Heart left ventricle (tissue), 16 donors: ENCODE measurements around the gene HMG20A. TPM values are rescaled to one million over a fixed set of nuclear protein-coding genes. Genes with fewer than 3 reads are reported as not detected.

Experiments used
- ATAC-seq, 4 donors: fragments of 200-7000 bp; cut with Tn5 transposase; one replicate each; pipeline ENCODE4 v1.9.1; 2020 to 2022; ENCODE audit warnings: moderate library complexity in 4 of 4, mild to moderate bottlenecking in 3 of 4, moderate number of reproducible peaks in 1 of 4
- DNase-seq, 5 donors: peaks; one replicate each; pipeline ENCODE4 v3.0.0-alpha.2; 2020
- H3K27ac ChIP-seq, 12 donors: fragments of 200-600 bp; sonication (generic) in 4 of 12; one replicate each; pipeline versions ENCODE4 v1.5.0 to v1.8.0; 2016 to 2022; ENCODE audit warnings: mild to moderate bottlenecking in 2 of 12
- H3K27me3 ChIP-seq, 9 donors: fragments of 200-600 bp; sonication (generic) in 2 of 9; one replicate each; pipeline versions ENCODE4 v1.5.1 to v1.8.0; 2016 to 2022; ENCODE audit warnings: mild to moderate bottlenecking in 3 of 9
- H3K36me3 ChIP-seq, 9 donors: fragments of 200-600 bp; sonication (generic) in 2 of 9; one replicate each; pipeline versions ENCODE4 v1.5.0 to v1.8.0; 2018 to 2022; ENCODE audit warnings: mild to moderate bottlenecking in 2 of 9
- H3K4me1 ChIP-seq, 12 donors: fragments of 200-600 bp; sonication (generic) in 4 of 12; one replicate each; pipeline versions ENCODE4 v1.5.0 to v1.8.0; 2016 to 2022; ENCODE audit warnings: mild to moderate bottlenecking in 3 of 12
- H3K4me3 ChIP-seq, 12 donors: fragments of 200-600 bp; sonication (generic) in 4 of 12; one replicate each; pipeline versions ENCODE4 v1.5.0 to v1.8.0; 2017 to 2022; ENCODE audit warnings: mild to moderate bottlenecking in 9 of 12, moderate library complexity in 4 of 12
- H3K9me3 ChIP-seq, 12 donors: fragments of 200-600 bp; sonication (generic) in 4 of 12; one replicate each; pipeline versions ENCODE4 v1.5.0 to v1.8.0; 2016 to 2022; ENCODE audit warnings: mild to moderate bottlenecking in 1 of 12
- POLR2A ChIP-seq, 2 donors: fragments of 450-650 bp; IDR thresholded peaks; one replicate each; pipeline ENCODE4 v1.6.1; 2017; ENCODE audit warnings: antibody characterized with exemption in 2 of 2, mild to moderate bottlenecking in 2 of 2, moderate library complexity in 2 of 2
- WGBS, 4 donors: extraction: QIAGEN DNeasy Blood & Tissue Kit in 2 of 4; methylation state at CpG; one replicate each; pipeline versions ENCODE4 v1.1.5 to v1.1.7; 2013 to 2018; 5-methylcytosine and 5-hydroxymethylcytosine counted together
- intact Hi-C, 10 donors: fragments of 100-400 bp; cut with DNase I; formaldehyde crosslinking; loops; one replicate each; pipeline versions ENCODE4 v1.11.1 to v1.14.2; 2022
- polyA plus RNA-seq, 2 donors: library from polyadenylated mRNA; stranded (reverse); fragments of 200-250 nt; gene quantifications; one replicate each; pipeline ENCODE4 v1.2.3, GENCODE V29; 2013
- total RNA-seq, 9 donors: library from RNA; depleted of rRNA in 2 of 9; stranded (reverse); fragments of >200 nt in 2 of 9; fragmentation: NEBNext Ultra II Directional in 3 of 9; extraction: Animal tissue kit (Norgen Biotek cat#: 25700) in 3 of 9; gene quantifications; one replicate each; pipeline versions ENCODE4 v1.1.0 to v1.2.4, GENCODE V29; 2016 to 2023
- TF ChIP-seq, protein P1 (sequence below), 12 donors: fragments of 200-600 bp; sonication (generic) in 4 of 12; IDR thresholded peaks; one replicate each; pipeline versions ENCODE4 v1.5.0 to v1.8.0; 2018 to 2022; ENCODE audit warnings: antibody characterized with exemption in 12 of 12, mild to moderate bottlenecking in 5 of 12
- donor health status: ischemic (EF 13 %, LVEDD 7.1; RV severe dilation, severe dysfunction).
- donor health status: healthy with polysubstance abuse.
- donor health status: DM: no; HTN: yes; CAD: no.
- donor health status: DM: no; HTN: no; CAD: no.
- donor health status: ischemic (EF 25% LVEDD 6.9; RV normal size, moderate dysfunction).
- donor health status: ischemic (EF 25% LVEDD 5.7; RV mildly dilated, moderate dysfunction).
- donor health status: healthy.
- donor health status: DM: yes; HTN: yes; CAD: no.
- donor health status: ischemic (EF 35%, LVEDD 5.7; RV mildly dilated, moderate dysfunction).
- donor health status: nonischemic (EF 11% LVEDD 7.7; RV severe dilation, severe dysfunction).
- donor health status: DM: yes; HTN: yes; CAD: no.
- donor health status: PGD.
- donor health status: ischemic (EF 29% LVEDD 5.4; RV normal size, mild dysfunction).
- donor health status: nonischemic (EF 23%, LVEDD 6.1; RV moderate dilation, normal function).

HMG20A gene
- total and polyA plus RNA-seq, 11 donors: 14.8 to 54.1 (median 32.0) TPM

DNA sequence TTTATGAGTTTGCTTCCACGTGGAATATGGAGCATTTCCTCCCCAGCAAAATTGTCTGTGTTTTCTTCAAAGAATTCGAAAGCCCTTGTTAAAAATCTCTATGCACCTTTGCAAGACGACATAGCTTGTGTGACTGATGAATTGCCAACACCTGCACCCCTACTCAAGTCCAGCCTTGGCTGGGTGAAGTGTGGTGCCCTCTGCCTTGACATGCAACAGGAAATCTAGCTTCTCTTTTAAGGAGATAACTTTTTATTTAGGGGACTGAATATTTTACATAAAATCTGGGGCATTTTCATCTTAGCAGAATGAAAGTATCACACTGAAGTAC lies 647 bp downstream of the HMG20A start:
- peak overlapping the region; percentile 34 to 95 (median 89) for H3K4me3 ChIP-seq
- no peaks in the 10 kb centered on the region for H3K36me3 ChIP-seq
- no peaks in the 10 kb centered on the region for H3K9me3 ChIP-seq
- no peaks in the 10 kb centered on the region for H3K27me3 ChIP-seq
- 0 to 3% (median 1%) methylated on average over 3 of the region's 3 CpGs for WGBS, 4 donors
- no peak for DNase-seq
- intact Hi-C loops: loop anchor here in 6 of 10 donors (2.0 to 5.0 kb wide), 5 partner anchors 36 to 235 kb away; no protein-coding TSS in a partner anchor
- H3K27ac ChIP-seq: peak overlapping the region in 11 of 12 donors; percentile 91 to 98 (median 95)
- no peak for TF ChIP-seq POLR2A (IDR thresholded peaks at IDR 0.05)
- TF ChIP-seq, protein P1, sequence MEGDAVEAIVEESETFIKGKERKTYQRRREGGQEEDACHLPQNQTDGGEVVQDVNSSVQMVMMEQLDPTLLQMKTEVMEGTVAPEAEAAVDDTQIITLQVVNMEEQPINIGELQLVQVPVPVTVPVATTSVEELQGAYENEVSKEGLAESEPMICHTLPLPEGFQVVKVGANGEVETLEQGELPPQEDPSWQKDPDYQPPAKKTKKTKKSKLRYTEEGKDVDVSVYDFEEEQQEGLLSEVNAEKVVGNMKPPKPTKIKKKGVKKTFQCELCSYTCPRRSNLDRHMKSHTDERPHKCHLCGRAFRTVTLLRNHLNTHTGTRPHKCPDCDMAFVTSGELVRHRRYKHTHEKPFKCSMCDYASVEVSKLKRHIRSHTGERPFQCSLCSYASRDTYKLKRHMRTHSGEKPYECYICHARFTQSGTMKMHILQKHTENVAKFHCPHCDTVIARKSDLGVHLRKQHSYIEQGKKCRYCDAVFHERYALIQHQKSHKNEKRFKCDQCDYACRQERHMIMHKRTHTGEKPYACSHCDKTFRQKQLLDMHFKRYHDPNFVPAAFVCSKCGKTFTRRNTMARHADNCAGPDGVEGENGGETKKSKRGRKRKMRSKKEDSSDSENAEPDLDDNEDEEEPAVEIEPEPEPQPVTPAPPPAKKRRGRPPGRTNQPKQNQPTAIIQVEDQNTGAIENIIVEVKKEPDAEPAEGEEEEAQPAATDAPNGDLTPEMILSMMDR (IDR thresholded peaks at IDR 0.05): no peak
- H3K4me1 ChIP-seq: peaks cover 3 to 65% (median 48%) of the 10 kb centered on the region in 12 donors
- ATAC-seq: no peak

DNA sequence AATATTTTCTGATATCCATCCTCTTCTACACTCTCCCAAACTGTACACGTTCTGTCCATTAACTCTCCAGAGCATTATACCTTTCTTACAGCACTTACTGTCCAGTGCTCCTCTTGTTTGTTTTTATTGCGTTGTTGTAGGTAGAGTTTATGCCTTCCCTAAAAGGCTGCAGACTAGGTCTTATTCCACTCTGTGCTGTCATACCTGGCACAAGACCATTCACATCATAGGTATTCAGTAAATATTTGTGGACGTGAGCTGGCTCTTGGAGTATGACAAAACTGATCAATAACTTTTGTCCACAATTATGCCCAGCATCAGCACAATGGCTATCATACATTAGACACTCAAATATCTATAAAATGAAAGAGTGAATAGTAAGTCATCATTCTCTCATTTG lies 4.4 kb downstream of the HMG20A start:
- no peak for TF ChIP-seq POLR2A (IDR thresholded peaks at IDR 0.05)
- TF ChIP-seq, protein P1 (IDR thresholded peaks at IDR 0.05): no peak
- Histone ChIP-seq H3K9me3 (no peaks in the 10 kb centered on the region), H3K27ac (no peak overlapping the region), H3K4me1 (peaks cover 0 to 49% (median 31%) of the 10 kb centered on the region in 12 donors), H3K36me3 (no peaks in the 10 kb centered on the region), H3K4me3 (no peak overlapping the region), H3K27me3 (no peaks in the 10 kb centered on the region)
- WGBS, 4 donors: 79 to 85% (median 82%) methylated on average over 3 of the region's 3 CpGs
- intact Hi-C loops: loop anchor here in 2 of 10 donors (5.0 kb wide), 2 partner anchors 37 to 303 kb away; no protein-coding TSS in a partner anchor
- DNase-seq (no peak), ATAC-seq (no peak)

DNA sequence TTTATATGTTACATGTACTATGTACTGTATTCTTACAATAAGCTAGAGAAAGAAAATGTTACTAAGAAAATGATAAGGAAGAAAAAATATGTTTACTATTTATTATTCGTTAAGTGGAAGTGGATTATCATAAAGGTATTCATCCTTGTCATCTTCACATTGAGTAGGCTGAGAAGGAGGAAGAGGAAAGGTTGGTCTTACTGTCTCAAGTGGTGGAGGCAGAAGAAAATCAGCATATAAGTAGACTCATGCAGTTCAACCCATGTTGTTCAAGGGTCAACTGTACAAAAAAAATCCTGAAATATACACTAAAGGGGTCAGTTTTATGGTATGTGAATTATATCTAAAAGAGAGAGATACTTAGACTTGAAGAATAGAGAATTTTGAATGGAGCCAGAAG lies 5.7 kb downstream of the HMG20A start:
- no peak for ATAC-seq
- Histone ChIP-seq H3K27ac (no peak overlapping the region), H3K27me3 (no peaks in the 10 kb centered on the region), H3K4me1 (peaks cover 0 to 50% (median 35%) of the 10 kb centered on the region in 12 donors), H3K36me3 (no peaks in the 10 kb centered on the region), H3K9me3 (no peaks in the 10 kb centered on the region), H3K4me3 (no peak overlapping the region)
- WGBS, 4 donors: 74 to 93% (median 81%) methylated on average over 1 of the region's 1 CpG
- TF ChIP-seq, protein P1 (IDR thresholded peaks at IDR 0.05): no peak
- TF ChIP-seq POLR2A (IDR thresholded peaks at IDR 0.05): no peak
- intact Hi-C loops: loop anchor here in 2 of 10 donors (5.0 kb wide), 2 partner anchors 36 to 304 kb away; no protein-coding TSS in a partner anchor
- no peak for DNase-seq

DNA sequence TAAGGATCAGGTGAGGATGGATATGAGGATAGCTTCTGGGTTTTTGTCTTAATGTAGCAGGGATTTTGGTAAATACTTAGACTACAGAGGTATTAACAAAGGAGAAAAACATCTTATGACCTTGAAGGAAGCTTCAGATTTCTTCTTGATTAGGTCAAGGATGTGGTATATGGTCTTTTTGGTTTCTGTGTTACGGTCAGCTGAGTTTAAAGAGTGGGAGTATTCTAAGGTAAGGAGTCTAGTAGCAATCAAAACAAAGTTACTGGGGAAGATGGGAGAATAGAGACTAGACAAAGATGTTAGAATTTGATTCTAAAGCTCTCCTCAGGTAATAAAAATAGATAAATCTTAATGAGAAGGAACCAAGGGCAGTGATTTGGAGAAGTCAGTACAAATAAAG lies 6.2 kb downstream of the HMG20A start:
- Histone ChIP-seq H3K27me3 (no peaks in the 10 kb centered on the region), H3K27ac (no peak overlapping the region), H3K4me3 (no peak overlapping the region), H3K4me1 (peaks cover 0 to 45% (median 30%) of the 10 kb centered on the region in 12 donors), H3K9me3 (no peaks in the 10 kb centered on the region), H3K36me3 (no peaks in the 10 kb centered on the region)
- TF ChIP-seq, protein P1 (IDR thresholded peaks at IDR 0.05): no peak
- no peak for TF ChIP-seq POLR2A (IDR thresholded peaks at IDR 0.05)
- intact Hi-C loops: loop anchor here in 2 of 10 donors (5.0 kb wide), 2 partner anchors 35 to 305 kb away; no protein-coding TSS in a partner anchor
- DNase-seq (no peak), ATAC-seq (no peak)
- WGBS, 4 donors: 81 to 93% (median 85%) methylated on average over 1 of the region's 1 CpG
